Smooth muscle cell of the pulmonary artery (primary cell): Measurements from ENCODE around the gene PMCH. TPM values are rescaled to one million over a fixed set of nuclear protein-coding genes. Genes with fewer than 3 reads are reported as not detected.

Experiments used
- total RNA-seq: library from RNA; depleted of rRNA; stranded (reverse); fragments of >200 nt; gene quantifications from 2 replicates; pipeline ENCODE4 v1.2.3, GENCODE V29; 2014

The PMCH gene
- 0.30 and 0.39 TPM in 2 replicates for total RNA-seq

GRCh38 chr12:102197789-102198188 is at the start of gene PMCH:
PMCH (minus strand) TSS chr12:102197833; CDS start chr12:102197770, 63 bp downstream.

Other genes with a start within 250 kb of the PMCH start
- gene WASHC3, start 135.8 kb downstream of the PMCH start, total RNA-seq = 63.5 and 90.7 TPM in 2 replicates
- gene NUP37, start 77.7 kb downstream of the PMCH start, total RNA-seq = 20.0 and 28.7 TPM in 2 replicates
- gene PARPBP, start 77.7 kb downstream of the PMCH start, total RNA-seq = 3.1 and 5.1 TPM in 2 replicates